GM19023 (cell line): ENCODE measurements around the gene TSACC.

Source experiments
- ATAC-seq: cut with Tn5 transposase; IDR thresholded peaks from one replicate; pipeline ENCODE4 v1.9.1; 2021; ENCODE audit warnings: mild to moderate bottlenecking, moderate library complexity; ENCODE audit not compliant: unreplicated experiment

The TSACC gene

DNA sequence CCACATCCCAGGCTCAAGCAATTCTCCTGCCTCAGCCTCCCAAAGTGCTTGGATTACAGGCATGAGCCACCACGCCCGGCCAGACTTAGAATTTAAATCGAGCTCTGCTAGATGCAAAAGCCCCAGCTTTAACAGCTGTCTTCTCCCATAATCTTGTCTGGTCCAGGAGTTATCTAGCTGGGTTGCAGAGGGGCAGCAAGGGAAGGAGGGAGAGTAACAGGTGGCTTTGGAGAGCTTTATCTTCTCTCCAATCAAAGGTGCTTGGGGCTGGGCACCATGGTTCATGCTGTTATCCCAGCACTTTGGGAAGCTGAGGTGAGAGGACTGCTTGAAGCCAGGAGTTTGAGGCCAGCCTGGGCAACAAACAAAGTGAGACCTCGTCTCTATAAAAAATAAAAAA lies 34.5 kb downstream of the TSACC start:
- no peak for ATAC-seq

DNA sequence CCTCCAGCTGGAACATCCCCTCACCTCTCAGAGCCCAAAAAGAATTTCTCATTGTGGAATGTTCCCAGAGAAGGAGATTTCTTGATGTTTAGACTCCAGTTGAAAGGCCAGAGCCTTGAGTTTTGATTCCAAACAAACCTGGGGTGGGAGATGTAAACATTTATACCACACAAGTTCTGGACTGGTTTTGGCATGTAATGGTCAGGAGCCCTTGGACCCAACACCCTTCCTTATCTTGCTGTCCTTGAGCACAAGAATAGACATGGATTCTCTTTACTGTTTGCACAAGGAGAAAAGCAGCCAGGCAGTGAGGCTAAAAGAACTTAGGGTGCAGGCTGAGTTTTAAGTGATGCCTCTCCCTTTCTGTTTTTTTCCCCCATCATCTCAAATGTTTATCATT lies 35.2 kb downstream of the TSACC start:
- no peak for ATAC-seq

DNA sequence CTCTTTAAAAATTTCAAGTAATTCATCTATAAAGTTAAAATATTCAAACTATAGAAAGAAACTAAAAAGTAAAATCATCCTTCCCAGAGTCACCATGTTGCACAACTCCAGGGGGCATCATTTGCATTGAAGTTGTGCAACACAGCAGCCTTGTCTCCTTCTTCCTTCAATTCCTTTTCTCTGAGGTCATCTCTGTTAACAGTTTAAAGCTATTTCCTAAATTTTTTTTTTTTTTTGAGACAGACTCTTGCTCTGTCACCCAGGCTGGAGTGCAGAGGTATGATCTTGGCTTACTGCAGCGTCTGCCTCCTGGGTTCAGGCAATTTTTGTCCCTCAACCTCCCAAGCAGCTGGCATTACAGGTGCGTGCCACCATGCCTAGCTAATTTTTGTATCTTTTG lies 37.8 kb downstream of the TSACC start:
- ATAC-seq, result no peak

DNA sequence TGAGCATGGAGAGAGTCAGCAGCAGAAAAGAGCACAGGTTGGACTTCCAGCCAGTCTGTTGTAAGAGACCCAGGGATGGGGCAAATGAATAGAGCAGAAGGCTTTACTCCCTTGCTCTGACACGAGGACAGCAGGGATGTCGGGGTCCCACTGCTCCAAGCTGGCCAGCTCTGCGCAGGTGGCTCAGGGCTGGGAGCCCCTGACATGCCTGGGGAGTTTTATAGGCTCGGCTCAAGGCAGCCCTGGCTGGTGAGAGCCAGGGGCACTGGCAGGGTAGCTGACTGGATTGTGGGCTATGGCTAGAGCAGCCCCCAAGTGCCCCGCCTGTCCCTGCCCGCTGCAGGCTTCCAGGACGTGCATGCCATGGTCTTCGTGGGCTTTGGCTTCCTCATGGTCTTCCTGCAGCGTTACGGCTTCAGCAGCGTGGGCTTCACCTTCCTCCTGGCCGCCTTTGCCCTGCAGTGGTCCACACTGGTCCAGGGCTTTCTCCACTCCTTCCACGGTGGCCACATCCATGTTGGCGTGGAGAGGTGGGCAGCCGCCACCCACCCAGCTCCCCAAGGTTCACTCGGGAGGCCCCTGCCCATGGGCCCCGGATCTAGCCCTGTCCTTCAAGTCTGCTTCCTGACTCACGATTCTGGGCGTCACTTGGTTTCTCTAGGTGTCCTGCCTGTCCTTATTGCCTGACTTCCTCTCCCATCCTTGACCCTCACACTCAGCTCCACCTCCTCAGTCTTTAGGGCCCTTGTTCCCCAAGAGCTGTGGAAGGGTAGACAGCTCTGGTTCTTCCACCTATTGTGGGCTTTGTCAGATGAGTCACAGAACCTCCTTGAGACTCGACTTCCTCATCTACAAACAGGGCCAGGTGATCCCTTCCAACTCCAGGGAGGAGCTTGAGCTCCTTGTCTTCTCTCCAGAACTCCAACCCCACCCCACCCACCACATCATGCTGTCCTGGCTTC lies 38.9 kb downstream of the TSACC start:
- no peak for ATAC-seq

DNA sequence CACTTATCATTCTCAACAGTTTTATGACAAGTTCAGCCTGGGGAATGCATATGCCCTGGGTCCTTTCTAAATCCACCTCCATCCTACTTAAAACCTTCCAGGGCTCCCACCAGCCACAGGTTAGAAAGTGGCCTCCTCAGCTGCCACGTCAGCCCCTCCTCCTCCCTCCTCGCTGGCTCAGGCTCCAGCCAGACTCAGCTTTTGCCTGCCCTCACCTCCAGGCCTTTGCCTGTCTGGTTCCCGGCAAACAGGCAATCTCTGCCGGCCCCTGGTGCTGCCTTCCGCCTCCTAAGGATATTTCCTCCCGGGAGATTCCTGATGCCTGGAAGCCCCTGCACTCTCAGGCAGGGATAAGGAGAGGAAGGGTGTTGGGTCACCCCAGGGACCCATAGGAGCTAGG lies 40.2 kb downstream of the TSACC start:
- no peak for ATAC-seq

DNA sequence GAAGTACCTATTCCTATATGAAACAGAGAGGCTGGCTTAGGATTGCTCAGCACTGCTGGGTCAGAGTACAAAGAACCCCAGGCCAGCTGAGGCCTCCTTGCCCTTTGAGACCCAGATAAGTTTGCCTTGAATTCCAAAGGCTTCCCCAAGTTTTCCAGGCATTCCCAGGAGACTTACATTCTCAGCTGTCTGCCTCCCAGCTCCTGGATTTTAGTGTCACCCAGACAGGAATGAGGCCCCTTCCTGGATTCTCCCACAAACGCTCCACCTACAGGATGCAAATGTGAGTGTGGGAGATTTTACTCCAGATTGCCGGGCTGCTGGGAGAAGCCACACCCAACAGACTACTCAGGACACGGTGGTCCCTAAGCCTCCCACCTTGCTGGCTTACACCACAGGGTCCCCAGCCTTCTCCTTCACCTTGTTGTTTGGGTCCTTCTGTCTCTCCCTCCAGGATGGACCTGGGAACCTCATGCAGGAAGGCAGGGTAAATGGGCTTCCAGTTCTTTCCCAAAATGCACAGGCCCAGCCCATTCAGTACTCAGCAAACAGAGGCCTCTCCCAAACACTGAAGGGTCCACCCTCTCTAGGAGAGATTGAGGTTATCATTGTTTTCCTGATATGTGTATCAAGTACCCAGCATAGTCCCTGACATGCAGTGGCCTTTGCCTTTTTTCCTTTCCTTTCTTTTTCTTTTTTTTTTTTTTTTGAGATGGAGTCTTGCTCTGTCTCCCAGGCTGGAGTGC lies 41.3 kb downstream of the TSACC start:
- ATAC-seq, result no peak

DNA sequence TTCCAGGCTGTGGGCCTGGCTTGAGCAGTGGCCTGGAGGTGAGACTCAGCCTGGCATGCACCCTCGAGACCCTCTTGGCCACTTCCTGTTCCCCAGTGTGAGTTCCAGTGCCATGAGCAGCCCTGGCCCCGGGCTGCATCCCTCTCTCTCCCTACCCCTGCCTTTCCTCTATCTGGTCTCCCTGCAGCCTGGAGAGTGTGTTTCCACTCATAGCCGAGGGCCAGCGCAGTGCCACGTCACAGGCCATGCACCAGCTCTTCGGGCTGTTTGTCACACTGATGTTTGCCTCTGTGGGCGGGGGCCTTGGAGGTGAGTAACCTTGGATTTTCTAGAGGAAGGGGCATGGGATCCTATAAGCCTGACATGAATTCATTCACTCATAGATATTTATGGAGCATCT lies 44.2 kb downstream of the TSACC start:
- no peak for ATAC-seq

DNA sequence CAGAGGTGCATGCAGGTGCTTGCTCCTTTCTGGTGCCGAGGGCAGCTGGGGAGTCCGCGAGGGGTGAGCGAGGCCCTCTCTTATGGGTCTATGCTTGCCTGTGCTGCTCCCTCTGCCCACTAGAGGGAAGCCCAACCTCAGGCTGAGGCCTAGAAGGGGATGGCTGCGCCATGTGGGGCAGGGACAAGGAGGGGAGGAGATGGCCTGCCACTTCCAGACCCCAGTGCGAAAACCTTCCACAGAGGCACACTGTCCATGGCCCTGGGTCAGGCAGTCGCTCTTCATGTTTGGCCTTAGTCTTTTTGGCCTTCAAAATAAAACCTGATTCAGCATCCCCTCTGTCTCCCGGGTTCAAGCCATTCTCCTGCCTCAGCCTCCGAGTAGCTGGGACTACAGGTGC lies 44.7 kb downstream of the TSACC start:
- ATAC-seq, result peak; percentile 69

DNA sequence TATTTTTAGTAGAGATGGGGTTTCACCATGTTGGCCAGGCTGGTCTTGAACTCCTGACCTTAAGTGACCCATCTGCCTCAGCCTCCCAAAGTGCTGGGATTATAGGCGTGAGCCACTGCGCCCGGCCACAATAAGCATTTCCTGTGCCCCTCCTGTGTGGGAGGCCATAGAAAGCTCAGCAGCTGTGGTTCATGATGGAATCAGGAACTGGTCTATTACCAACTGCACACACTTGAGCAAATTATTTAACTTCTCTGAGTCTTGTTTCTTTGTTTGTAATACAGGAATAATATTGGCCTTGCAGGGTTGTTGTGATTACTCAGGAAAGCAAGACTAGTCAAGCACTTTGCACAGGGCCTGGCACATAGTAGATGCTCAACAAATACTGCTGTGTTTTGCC lies 45.7 kb downstream of the TSACC start:
- no peak for ATAC-seq

DNA sequence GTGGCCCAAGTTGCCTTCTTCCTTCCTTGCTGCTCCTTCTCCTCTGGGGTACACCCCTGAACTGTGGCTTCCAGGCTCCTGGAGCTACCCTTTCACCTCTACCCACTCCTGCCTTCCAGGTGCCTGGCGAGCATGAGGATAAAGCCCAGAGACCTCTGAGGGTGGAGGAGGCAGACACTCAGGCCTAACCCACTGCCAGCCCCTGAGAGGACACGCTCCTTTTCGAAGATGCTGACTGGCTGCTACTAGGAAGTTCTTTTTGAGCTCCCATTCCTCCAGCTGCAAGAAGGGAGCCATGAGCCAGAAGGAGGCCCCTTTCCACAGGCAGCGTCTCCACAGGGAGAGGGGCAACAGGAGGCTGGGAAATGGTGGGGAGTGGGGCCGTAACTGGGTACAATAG lies 46.3 kb downstream of the TSACC start:
- no peak for ATAC-seq

DNA sequence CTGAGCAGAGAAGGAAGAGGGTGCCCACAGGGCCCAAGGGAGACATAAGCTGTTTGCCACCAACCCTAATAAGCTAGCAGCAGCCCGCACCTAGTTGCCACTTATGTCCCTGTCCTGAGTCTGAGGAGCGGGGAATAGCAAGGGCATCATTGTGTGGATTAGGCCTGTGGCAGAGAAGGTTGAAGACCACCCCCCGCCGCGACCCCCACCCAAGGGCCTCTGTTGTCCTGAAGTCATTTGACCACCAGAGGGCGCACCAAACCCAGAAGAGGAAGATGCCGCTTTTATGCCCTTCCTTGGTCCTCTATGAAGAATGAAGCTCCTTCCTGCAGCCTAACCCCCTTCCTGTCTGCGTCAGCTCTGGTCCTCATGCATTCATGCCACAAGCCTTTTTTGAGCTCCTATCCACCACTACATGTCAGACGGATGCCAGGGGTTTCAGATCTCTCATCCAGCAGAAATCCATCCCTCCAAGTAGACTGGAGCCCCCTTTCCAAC lies 47.3 kb downstream of the TSACC start:
- no peak for ATAC-seq

DNA sequence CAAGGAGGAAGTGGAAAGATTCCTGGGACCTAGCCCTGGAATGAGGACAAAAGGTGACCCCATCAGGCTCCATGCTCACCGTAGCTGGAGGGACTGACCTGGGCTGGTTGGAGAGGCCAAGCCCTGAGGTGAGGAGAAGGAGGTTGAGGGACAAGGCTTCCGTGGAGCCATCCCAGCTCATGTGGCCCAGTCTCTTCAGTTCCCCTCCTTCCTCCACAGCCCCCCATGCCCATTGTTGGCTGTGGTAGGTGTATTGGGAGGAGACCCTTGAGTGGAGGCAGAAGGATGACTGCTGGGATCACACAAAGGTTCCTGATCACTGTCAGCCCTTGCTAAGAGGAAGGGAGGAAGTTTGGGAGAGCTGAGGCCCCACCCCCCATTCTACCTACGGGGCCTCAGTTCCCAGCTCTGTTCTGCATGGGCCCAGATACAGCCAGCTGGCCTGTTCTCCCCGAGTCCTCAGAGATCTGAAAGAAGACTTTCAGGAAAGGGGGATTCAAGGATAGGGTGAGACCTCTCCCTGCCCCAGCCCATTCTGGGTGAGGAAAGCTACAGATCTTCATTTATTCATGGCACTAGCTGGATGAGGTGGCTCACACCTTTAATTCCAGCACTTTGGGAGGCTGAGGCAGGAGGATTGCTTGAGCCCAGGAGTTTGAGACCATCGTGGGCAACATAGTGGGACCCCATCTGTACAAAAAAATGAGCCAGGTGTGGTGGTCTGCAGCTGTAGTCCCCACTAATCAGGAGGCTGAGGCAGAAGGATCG lies 48.0 kb downstream of the TSACC start:
- ATAC-seq, result no peak

DNA sequence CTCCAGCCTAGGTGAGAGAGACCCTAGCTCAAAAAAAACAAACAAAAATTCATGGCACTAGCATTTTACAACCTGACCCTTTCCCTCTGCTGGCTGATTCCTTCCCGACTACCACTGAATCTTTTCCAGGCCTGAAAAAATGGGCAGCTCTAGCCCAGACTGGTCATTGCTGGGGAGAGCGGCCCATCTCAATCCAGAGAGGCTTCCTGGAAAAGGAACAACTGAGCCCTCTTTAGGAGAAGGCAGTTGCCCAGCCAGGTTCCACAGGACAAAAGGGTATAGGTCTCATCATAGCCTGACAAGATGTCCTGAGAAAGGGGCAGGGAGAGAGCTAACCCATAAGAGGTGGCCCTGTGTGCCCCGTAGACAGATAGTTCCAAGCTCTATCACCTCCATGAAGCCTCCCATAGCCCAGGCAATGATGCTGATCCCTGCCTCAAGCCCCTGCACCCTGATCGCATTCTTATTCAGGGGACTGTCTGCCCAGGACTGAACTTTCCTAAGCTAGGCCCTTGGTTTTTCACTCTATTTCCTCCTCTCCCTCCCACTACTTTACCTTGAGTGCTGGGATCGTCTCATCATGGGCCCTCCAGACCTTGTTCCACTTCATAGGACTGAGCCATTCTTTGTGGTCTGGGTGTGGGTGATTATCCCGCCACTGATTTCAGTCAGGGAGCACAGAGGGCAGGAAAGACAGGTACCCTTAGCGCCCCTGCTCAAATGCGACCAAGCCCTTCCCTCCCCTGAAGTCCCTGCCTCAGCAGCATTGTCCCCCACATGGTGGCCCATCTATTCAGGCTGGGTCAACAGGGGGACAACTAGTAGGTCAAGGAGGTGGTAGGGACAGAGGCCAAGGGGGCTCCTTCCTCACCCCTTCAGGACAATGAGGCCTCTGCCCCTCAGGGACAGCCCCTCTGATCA lies 48.9 kb downstream of the TSACC start:
- no peak for ATAC-seq

DNA sequence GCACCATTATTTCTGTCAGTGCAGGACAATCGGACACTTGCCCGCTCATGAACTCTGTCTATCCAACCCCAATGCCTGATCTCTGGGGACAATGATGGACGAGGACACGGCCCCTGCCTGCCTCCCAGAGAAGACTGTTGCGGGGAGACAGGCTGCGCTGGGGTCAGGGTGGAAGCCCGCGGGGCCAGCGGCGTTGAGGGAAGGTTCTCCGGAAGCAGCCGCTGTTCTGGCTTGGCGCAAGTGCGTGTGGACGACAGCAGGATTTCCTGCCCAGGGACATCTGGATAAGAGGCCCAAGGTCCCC lies 49.5 kb downstream of the TSACC start:
- no peak for ATAC-seq

DNA sequence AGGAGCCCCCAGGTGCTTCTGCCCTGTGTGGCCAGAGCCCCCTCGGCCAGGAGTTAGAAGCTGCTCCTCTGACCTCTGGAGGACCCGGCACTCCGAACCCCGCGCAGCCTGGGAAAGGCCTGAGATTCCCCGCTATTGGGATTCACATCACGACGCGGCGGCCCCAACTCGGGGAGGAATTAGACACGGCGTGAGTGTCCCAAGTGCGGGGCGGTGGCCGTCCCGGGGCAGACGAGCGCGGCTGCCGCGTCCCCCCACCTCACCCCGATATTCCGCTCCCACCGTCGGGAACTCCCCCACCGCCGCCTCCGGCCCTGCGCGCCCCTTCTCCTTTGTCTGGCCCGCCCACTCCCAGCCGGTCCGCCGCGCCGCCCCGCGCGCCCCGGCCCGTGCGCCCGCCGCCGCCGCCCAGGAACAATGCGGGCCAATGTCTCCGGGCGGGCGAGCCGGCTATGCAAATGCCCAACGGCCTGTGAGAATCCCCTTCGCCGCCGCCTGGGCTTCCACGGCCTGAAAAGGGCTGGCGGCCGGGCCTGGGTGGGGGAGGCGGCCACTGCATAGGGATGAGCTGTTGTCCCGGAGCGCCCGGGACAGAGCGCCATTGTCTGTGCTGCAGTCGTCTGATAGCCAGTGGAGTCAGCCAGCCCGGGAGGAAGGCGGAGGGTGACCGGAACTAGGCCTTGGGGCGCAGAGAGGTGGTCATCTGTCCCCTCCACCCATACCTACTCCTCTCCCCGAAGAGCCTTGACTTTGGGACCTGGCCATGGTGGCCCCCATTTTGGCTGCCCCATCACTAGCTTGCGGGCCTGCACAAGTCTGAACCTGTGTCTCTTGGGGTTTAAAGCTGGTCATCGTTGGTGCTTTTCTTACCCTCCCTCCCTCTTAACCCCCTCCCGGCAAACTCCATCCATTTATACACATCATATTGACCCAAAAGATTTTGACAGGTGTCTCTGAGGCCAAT lies 50.1 kb downstream of the TSACC start:
- no peak for ATAC-seq

DNA sequence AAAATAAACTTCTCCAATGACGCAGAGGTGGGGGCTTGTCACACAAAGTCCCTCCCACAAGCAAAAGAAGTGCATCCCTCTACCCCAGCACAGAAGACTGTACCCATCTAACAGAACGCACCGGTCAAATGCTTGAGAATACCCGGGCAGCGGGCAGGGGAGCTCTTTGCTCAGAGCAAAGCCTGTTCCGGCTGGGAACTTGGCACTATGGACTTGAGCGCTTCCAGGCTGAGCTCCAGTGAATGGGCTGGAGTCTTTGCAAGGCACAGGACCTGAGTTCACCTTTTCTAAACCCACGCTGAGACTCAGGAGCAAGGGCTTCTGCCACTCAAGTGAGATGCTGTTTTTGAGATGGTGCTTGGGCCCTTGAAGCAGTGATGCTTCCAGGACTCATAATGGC lies 51.0 kb downstream of the TSACC start:
- no peak for ATAC-seq

DNA sequence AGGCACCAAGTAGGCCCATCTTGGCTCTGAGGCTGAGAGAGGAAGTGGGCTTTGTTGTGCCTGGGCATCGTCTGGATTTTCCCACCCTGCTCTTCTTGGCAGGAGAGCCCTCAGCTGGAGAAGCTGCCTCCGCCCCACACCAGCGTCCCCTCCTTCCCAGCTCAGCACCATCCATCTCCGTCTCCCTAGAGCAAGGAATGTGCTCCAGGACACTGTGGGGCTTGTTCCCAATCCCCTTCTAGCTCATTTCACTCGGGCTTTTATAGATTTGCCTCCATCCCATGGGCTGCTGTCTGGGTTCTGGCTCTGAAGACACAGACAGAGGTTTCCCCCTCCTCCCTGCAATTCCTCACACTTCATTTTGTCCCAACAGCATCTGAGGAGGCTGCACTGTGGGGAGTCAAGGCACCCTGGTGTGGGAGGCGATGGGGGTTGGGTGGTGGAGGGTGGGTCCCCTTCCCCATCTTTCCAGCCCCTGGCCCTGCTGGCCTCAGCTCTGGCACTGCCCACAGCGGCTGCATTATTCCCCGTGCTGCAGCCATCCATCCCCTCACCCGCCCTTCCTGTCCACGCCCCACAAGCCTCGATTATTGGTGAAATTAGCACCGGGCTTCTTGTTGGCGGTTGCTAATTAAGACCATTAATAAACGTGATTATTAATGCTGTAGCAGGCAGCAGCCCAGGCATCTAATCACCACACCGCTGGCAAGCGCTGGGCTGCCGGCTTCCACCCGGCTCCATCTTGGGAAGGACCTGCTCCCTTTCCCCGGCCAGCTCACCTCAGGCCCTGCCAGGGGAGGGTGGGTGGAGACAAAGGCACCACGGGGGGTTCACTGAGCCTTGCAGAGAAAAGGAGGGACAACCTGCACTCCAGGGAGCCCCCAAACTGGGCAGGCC lies 52.4 kb downstream of the TSACC start:
- ATAC-seq, result no peak

DNA sequence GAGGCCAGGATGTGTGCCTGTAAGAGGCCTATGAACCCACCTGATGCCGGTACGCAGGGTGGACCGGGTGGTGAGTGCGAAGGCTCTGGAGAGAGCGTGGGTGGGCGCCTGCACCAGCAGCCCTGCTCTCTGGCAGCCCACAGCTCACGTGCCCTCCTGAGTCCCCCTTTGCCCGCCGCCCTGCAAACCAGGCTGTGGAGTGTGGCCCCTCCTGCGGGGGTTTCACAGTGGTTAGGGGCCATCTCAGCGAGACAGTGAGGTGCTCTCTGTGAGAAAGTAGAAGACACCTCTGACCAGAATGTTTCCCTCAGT lies 53.0 kb downstream of the TSACC start:
- no peak for ATAC-seq
